SU-DHL-6 (cell line): ENCODE data around the gene SPTBN1.

Experiments used
- H2AFZ ChIP-seq: fragments of 200-600 bp; sonication (generic); 2 replicates; pipeline ENCODE4 v1.6.1; 2014; ENCODE audit warnings: low read depth, mild to moderate bottlenecking, moderate library complexity, mixed read lengths, antibody characterized with exemption, low read length; ENCODE audit not compliant: severe bottlenecking
- H3F3A ChIP-seq: fragments of 200-600 bp; shearing (Covaris generic); 2 replicates; pipeline ENCODE4 v1.6.0; 2016; ENCODE audit warnings: antibody characterized with exemption, mild to moderate bottlenecking; ENCODE audit not compliant: insufficient read depth
- H3K27ac ChIP-seq: fragments of 200-600 bp; sonication (generic); 2 replicates; pipeline ENCODE4 v1.5.1; 2016; ENCODE audit warnings: low read depth, mild to moderate bottlenecking, low read length, moderate library complexity, mixed read lengths
- H3K27me3 ChIP-seq: fragments of 200-600 bp; sonication (generic), shearing (Covaris generic); 2 replicates; pipeline ENCODE4 v1.6.0; 2014; ENCODE audit warnings: mild to moderate bottlenecking, low read length
- H3K36me3 ChIP-seq: fragments of 200-600 bp; sonication (generic); 2 replicates; pipeline ENCODE4 v1.6.1; 2014; ENCODE audit warnings: mild to moderate bottlenecking, low read length, mixed read lengths
- H3K4me2 ChIP-seq: fragments of 300-600, 200-600 bp; shearing (Covaris generic), sonication (generic); 2 replicates; pipeline ENCODE4 v1.6.0; 2014; ENCODE audit warnings: low read length, low read depth, mild to moderate bottlenecking; ENCODE audit not compliant: poor library complexity, severe bottlenecking
- H3K4me3 ChIP-seq: fragments of 200-600 bp; sonication (generic); 2 replicates; pipeline ENCODE4 v1.5.1; 2014; ENCODE audit warnings: antibody characterized with exemption, low read length, mild to moderate bottlenecking, mixed read lengths; ENCODE audit not compliant: insufficient read depth, poor library complexity, severe bottlenecking
- H3K79me2 ChIP-seq: fragments of 200-600 bp; sonication (generic); 2 replicates; pipeline ENCODE4 v1.6.1; 2014; ENCODE audit warnings: mild to moderate bottlenecking, low read length, moderate library complexity; ENCODE audit not compliant: insufficient read depth
- H3K9ac ChIP-seq: fragments of 200-600 bp; sonication (generic); 2 replicates; pipeline ENCODE4 v1.7.0; 2014; ENCODE audit warnings: mild to moderate bottlenecking, low read length
- H3K9me2 ChIP-seq: fragments of 200-600 bp; sonication (generic); replicated peaks from 2 replicates; pipeline ENCODE4 v1.6.1; 2014; ENCODE audit warnings: low read length; ENCODE audit not compliant: insufficient read depth
- H3K9me3 ChIP-seq: fragments of 200-600 bp; sonication (generic); 2 replicates; pipeline ENCODE4 v1.6.1; 2014; ENCODE audit warnings: low read length, mixed read lengths; ENCODE audit not compliant: insufficient read depth
- H4K20me1 ChIP-seq: fragments of 200-600 bp; sonication (generic); 2 replicates; pipeline ENCODE4 v1.6.1; 2014; ENCODE audit warnings: low read depth, mild to moderate bottlenecking, antibody characterized with exemption, low read length, moderate library complexity, mixed read lengths
- EZH2phosphoT487 ChIP-seq: fragments of 200-600 bp; sonication (generic), shearing (Covaris generic); conservative IDR thresholded peaks from 2 replicates; pipeline ENCODE4 v1.6.1; 2018; ENCODE audit warnings: mild to moderate bottlenecking, antibody characterized with exemption, low read length, moderate library complexity, mixed read lengths
- TF ChIP-seq, protein P1 (sequence below): fragments of 200-600 bp; sonication (generic); IDR thresholded peaks from one replicate; pipeline ENCODE4 v1.5.1; 2017; ENCODE audit warnings: antibody characterized with exemption, mild to moderate bottlenecking, low read length, moderate library complexity; ENCODE audit not compliant: insufficient read depth, poor library complexity, severe bottlenecking

Gene SPTBN1

DNA sequence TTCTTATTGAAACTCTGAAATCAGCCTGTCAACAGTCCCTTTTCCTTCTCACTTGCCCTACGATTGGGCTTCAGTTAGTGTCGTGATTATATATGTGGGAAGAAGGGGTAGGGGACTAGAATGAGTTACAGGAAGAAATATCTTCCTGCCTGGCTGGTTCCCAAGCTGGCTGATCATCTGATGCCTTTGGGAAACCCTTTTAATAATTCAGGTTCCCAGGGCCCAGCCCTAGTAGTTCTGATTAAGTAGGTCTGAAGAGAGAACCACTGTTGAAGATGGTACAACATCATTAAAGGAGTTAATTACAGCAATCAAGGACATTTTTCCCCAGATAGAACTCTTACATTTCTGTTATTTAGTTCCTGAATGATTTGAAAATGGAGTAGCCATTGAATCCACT is 157.3 kb downstream of the SPTBN1 start:
- no peaks in the 10 kb centered on the region for H4K20me1 ChIP-seq
- TF ChIP-seq, protein P1, sequence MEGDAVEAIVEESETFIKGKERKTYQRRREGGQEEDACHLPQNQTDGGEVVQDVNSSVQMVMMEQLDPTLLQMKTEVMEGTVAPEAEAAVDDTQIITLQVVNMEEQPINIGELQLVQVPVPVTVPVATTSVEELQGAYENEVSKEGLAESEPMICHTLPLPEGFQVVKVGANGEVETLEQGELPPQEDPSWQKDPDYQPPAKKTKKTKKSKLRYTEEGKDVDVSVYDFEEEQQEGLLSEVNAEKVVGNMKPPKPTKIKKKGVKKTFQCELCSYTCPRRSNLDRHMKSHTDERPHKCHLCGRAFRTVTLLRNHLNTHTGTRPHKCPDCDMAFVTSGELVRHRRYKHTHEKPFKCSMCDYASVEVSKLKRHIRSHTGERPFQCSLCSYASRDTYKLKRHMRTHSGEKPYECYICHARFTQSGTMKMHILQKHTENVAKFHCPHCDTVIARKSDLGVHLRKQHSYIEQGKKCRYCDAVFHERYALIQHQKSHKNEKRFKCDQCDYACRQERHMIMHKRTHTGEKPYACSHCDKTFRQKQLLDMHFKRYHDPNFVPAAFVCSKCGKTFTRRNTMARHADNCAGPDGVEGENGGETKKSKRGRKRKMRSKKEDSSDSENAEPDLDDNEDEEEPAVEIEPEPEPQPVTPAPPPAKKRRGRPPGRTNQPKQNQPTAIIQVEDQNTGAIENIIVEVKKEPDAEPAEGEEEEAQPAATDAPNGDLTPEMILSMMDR = no peak
- TF ChIP-seq EZH2phosphoT487 = no peak
- no peak overlapping the region for H3K9ac ChIP-seq
- H3K27ac ChIP-seq = no peak overlapping the region
- H3K4me2 ChIP-seq = no peak overlapping the region
- no peaks in the 10 kb centered on the region for H3K36me3 ChIP-seq
- H3K9me3 ChIP-seq = no peaks in the 10 kb centered on the region
- no peak overlapping the region for H3K4me3 ChIP-seq
- no peaks in the 10 kb centered on the region for H3F3A ChIP-seq
- no peaks in the 10 kb centered on the region for H3K9me2 ChIP-seq
- peaks cover under 1% of the 10 kb centered on the region; the same call in 1 of the 2 replicates for H3K79me2 ChIP-seq
- H2AFZ ChIP-seq = no peak overlapping the region
- H3K27me3 ChIP-seq = no peaks in the 10 kb centered on the region

DNA sequence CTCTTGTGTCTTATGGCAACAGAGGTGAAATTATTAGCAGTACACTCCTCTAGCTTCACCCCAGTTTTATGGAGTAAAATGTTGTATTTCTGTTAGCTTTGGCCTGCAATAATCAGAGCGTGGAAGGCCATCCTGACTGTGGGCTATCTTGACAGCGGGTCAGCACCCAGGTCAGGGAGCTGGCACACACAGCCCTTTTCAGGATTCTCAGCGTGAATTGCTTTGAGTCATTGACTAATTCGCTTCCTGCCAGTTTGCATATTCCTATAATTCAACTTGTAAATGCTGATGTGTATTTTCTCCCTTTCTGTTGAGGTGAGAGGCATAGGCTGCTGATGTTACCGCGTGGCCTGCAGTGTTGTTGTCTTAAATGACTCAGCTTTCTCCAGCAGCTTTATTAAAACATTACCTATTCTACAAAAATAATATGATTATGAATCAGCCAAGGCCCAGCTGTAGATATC is 157.7 kb downstream of the SPTBN1 start:
- Histone ChIP-seq H4K20me1 (no peaks in the 10 kb centered on the region), H3K4me2 (no peak overlapping the region), H3K36me3 (no peaks in the 10 kb centered on the region), H3K9me3 (no peaks in the 10 kb centered on the region), H3K9ac (no peak overlapping the region), H3F3A (no peaks in the 10 kb centered on the region), H3K27me3 (no peaks in the 10 kb centered on the region), H3K27ac (no peak overlapping the region), H3K9me2 (no peaks in the 10 kb centered on the region), H2AFZ (no peak overlapping the region), H3K79me2 (no peaks in the 10 kb centered on the region), H3K4me3 (no peak overlapping the region)
- TF ChIP-seq, protein P1 = no peak
- TF ChIP-seq EZH2phosphoT487 = no peak

DNA sequence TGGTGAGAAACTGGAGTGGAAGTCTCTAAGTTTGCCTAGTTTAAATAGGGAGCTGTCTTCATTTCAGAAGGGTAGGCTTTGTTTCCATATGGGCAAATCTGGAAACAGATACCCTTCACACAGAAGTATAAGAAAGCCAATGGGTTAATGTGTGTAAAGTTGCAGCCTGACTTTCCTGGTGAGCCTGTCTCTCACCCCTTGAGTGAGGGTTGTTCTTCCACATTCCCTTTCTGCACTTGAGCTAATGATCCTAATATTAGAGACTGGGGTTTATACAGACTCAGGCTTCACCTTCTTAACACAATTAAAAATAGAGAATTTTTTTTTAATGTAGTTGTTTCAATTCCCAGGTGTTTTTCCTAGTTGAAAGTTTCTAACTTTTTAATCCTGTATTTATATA is 158.7 kb downstream of the SPTBN1 start:
- Histone ChIP-seq H4K20me1 (no peaks in the 10 kb centered on the region), H3K36me3 (no peaks in the 10 kb centered on the region), H3K9me2 (no peaks in the 10 kb centered on the region), H3K4me2 (no peak overlapping the region), H3K9me3 (no peaks in the 10 kb centered on the region), H3F3A (no peaks in the 10 kb centered on the region), H2AFZ (no peak overlapping the region), H3K4me3 (no peak overlapping the region), H3K27ac (no peak overlapping the region), H3K9ac (no peak overlapping the region), H3K27me3 (no peaks in the 10 kb centered on the region), H3K79me2 (no peaks in the 10 kb centered on the region)
- TF ChIP-seq, protein P1 = no peak
- TF ChIP-seq EZH2phosphoT487 = no peak
